Measurements from ENCODE around the gene GFI1.
"Not testable (repeated sequence)": the region's sequence is repeated elsewhere in the genome, so short reads cannot be mapped to it uniquely, and the experiment has no call there.

The GFI1 gene

GRCh38 chr1:92486251-92487077 is at the start of gene GFI1:
TSS of gene GFI1 (minus strand) at chr1:92486925. CDS start at chr1:92483487, 3,438 bp downstream.
- Mint-ChIP-seq H3K27ac (peak within 1 kb of the TSS; percentile 96), H3K4me1 (ENCODE audit: low read depth) (peaks cover 34% of the 10 kb centered on the region), H3K9me3 (ENCODE audit: low read depth) (no peaks in the 10 kb centered on the region), H3K36me3 (peaks cover 13% of the 10 kb centered on the region), H3K4me3 (peak within 1 kb of the TSS; percentile 98), H3K27me3 (no peaks in the 10 kb centered on the region)

- H3K9me3 Mint-ChIP-seq (ENCODE audit: low read depth); H3K27me3 Mint-ChIP-seq: not testable (repeated sequence)
- H3K27ac Mint-ChIP-seq = peak overlapping the region; percentile 99
- peaks cover 62% of the 10 kb centered on the region for H3K4me1 Mint-ChIP-seq (ENCODE audit: low read depth)
- H3K4me3 Mint-ChIP-seq = peak overlapping the region; percentile 4
- peaks cover 14% of the 10 kb centered on the region for H3K36me3 Mint-ChIP-seq
Measured at GRCh38 chr1:92532371-92532770, 45.6 kb upstream of the GFI1 start.

- H3K9me3 Mint-ChIP-seq (ENCODE audit: low read depth); H3K27me3 Mint-ChIP-seq: not testable (repeated sequence)
- Mint-ChIP-seq H3K4me3 (peak overlapping the region; percentile 4), H3K27ac (peak overlapping the region; percentile 99), H3K4me1 (ENCODE audit: low read depth) (peaks cover 59% of the 10 kb centered on the region), H3K36me3 (peaks cover 14% of the 10 kb centered on the region)
Measured at GRCh38 chr1:92531939-92532338, 45.2 kb upstream of the GFI1 start.

DNA sequence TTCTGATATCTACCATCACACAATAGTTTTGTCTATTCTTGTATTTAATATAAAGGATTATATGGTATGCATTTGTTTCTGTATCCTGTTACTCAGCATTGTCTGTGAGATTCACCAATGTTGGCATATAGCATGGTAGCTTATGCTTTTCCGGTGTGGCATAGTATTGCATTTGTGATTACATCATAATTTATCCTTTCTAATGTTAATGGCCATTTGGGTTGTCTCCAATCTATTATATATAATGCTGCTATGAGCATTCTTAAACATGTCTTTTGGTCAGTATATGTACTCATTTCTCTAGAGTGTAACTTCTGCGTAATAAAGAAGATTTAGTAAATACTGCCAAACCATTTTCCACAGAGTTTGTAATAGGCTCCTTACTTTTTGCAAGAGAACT is 40.9 kb upstream of the GFI1 start:
- H3K9me3 Mint-ChIP-seq (ENCODE audit: low read depth) = peaks cover 5% of the 10 kb centered on the region
- H3K27me3 Mint-ChIP-seq = no peaks in the 10 kb centered on the region
- peaks cover 21% of the 10 kb centered on the region for H3K4me1 Mint-ChIP-seq (ENCODE audit: low read depth)
- H3K4me3 Mint-ChIP-seq = no peak overlapping the region
- H3K36me3 Mint-ChIP-seq = peaks cover 6% of the 10 kb centered on the region
- no peak overlapping the region for H3K27ac Mint-ChIP-seq

DNA sequence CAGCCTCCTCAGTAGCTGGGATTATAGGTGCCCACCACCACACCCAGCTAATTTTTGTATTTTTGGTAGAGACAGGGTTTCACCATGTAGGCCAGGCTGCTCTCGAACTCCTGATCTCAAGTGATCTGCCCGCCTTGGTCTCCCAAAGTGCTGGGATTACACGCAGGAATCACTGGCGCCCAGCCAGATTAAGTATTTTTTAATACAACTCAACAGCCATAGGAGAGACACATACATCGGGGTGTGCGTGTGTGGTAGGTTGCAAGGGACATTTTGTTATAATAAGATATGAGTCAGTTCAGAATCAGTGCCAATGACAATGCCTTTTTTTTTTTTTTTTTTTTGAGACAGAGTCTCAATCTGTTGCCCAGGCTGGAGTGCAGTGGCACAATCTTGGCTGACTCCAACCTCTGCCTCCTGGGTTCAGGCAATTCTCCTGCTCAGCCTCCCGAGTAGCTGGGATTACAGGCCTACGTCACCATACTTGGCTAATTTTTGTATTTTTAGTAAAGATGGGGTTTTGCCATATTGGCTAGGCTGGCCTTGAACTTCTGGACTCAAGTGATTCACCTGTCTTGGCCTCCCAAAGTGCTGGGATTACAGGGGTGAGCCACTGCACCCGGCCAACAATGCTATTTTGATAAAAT is 38.3 kb upstream of the GFI1 start:
- not testable (repeated sequence) for H3K4me3 Mint-ChIP-seq; H3K9me3 Mint-ChIP-seq (ENCODE audit: low read depth); H3K4me1 Mint-ChIP-seq (ENCODE audit: low read depth); H3K27me3 Mint-ChIP-seq; H3K36me3 Mint-ChIP-seq; H3K27ac Mint-ChIP-seq

- Mint-ChIP-seq H3K4me3 (no peak overlapping the region), H3K36me3 (peaks cover 13% of the 10 kb centered on the region), H3K4me1 (ENCODE audit: low read depth) (peaks cover 12% of the 10 kb centered on the region), H3K9me3 (ENCODE audit: low read depth) (no peaks in the 10 kb centered on the region), H3K27ac (no peak overlapping the region), H3K27me3 (no peaks in the 10 kb centered on the region)
Measured at GRCh38 chr1:92519043-92519442, 32.3 kb upstream of the GFI1 start.

GRCh38 chr1:92516574-92516973 is 29.8 kb upstream of the GFI1 start:
- Mint-ChIP-seq H3K4me3 (no peak overlapping the region), H3K27ac (no peak overlapping the region), H3K9me3 (ENCODE audit: low read depth) (no peaks in the 10 kb centered on the region), H3K4me1 (ENCODE audit: low read depth) (peaks cover 12% of the 10 kb centered on the region), H3K27me3 (no peaks in the 10 kb centered on the region), H3K36me3 (peaks cover 16% of the 10 kb centered on the region)

DNA sequence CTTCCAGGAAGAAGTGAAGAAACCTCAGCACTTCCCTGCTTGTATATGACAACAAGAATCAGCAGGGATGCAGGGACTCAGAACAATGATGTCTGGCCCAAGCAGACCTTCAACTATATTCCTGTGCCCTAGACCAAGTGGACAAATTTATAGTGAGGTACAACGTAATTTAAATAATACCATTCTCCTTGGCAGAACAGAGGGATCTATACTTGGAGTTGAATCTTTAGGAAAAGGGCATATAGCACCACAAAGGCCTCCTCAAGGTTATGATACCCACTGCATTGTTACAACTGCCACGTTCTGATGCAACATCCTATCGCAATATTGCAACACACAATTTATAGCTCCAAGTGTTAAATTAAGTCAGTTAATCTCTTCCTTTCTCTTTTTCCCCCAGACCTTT is 29.1 kb upstream of the GFI1 start:
- Mint-ChIP-seq H3K4me1 (ENCODE audit: low read depth) (peaks cover 12% of the 10 kb centered on the region), H3K36me3 (peaks cover 16% of the 10 kb centered on the region), H3K4me3 (no peak overlapping the region), H3K9me3 (ENCODE audit: low read depth) (no peaks in the 10 kb centered on the region), H3K27me3 (no peaks in the 10 kb centered on the region), H3K27ac (no peak overlapping the region)

DNA sequence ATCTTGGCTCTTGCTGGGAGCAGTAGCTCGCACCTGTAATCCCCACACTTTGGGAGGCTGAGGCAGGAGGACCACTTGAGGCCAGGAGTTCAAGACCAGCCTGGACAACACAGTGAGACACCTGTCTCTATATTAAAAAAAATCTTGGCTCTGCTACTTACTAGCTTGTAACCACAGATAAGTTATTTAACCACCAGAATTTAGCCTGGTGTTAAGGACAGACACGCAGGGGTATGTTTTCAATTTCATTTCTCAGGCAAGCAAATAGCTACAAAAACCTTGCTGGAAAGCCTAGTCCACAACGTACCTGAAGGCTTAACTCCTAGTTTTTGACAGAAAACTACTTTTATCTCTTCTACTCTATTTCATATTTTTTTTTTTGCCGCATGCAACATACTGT is 24.8 kb upstream of the GFI1 start:
- H3K27me3 Mint-ChIP-seq = no peaks in the 10 kb centered on the region
- peaks cover 7% of the 10 kb centered on the region for H3K36me3 Mint-ChIP-seq
- H3K4me3 Mint-ChIP-seq = no peak overlapping the region
- no peaks in the 10 kb centered on the region for H3K9me3 Mint-ChIP-seq (ENCODE audit: low read depth)
- H3K4me1 Mint-ChIP-seq (ENCODE audit: low read depth) = peaks cover 4% of the 10 kb centered on the region
- H3K27ac Mint-ChIP-seq = no peak overlapping the region

DNA sequence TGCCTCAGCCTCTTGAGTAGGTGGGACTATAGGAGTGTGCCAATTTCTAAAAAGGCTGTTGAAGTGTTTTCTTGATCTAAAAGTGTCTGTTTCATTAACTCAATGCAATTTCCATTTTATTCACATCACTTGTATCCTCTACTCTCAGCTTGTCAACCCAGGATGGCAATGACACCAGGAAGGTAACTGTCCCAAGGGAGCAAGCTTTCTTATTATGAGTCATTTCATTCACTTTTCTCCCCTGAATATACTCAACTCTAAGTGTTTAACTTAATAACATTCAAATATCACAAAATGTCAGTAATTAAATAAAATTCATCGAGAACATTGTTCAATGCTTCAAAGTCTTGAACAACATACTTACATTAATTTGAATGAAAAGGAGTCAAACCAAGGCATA is 22.9 kb upstream of the GFI1 start:
- Mint-ChIP-seq H3K4me3 (no peak overlapping the region), H3K36me3 (peaks cover 3% of the 10 kb centered on the region), H3K4me1 (ENCODE audit: low read depth) (peaks cover 7% of the 10 kb centered on the region), H3K9me3 (ENCODE audit: low read depth) (no peaks in the 10 kb centered on the region), H3K27ac (no peak overlapping the region), H3K27me3 (no peaks in the 10 kb centered on the region)

- H3K36me3 Mint-ChIP-seq = no peaks in the 10 kb centered on the region
- no peak overlapping the region for H3K27ac Mint-ChIP-seq
- no peak overlapping the region for H3K4me3 Mint-ChIP-seq
- peaks cover 33% of the 10 kb centered on the region for H3K4me1 Mint-ChIP-seq (ENCODE audit: low read depth)
- H3K9me3 Mint-ChIP-seq (ENCODE audit: low read depth) = no peaks in the 10 kb centered on the region
- no peaks in the 10 kb centered on the region for H3K27me3 Mint-ChIP-seq
Measured at GRCh38 chr1:92505015-92505692, 18.4 kb upstream of the GFI1 start.

- H3K36me3 Mint-ChIP-seq = no peaks in the 10 kb centered on the region
- no peak overlapping the region for H3K4me3 Mint-ChIP-seq
- no peaks in the 10 kb centered on the region for H3K9me3 Mint-ChIP-seq (ENCODE audit: low read depth)
- H3K4me1 Mint-ChIP-seq (ENCODE audit: low read depth) = peaks cover 33% of the 10 kb centered on the region
- no peaks in the 10 kb centered on the region for H3K27me3 Mint-ChIP-seq
- no peak overlapping the region for H3K27ac Mint-ChIP-seq
Measured at GRCh38 chr1:92504291-92505014, 17.7 kb upstream of the GFI1 start.

DNA sequence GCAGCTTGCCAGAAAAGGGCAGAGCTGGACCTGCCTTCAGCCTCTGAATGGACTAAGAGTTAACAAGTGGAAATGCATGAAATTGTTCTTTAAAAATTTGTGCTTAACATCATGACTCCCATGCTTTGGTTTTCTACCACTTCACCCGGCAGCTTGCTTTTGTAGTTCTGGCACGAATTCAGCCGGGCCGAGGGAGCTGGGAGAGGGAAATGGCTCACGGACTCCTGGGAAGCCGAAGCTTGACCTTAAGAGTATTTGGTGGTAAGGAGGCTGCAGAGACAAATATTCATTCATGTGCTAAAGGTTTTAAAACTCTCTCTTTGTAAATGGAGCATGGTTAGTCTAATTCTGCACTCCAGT is 17.2 kb upstream of the GFI1 start:
- peaks cover 33% of the 10 kb centered on the region for H3K4me1 Mint-ChIP-seq (ENCODE audit: low read depth)
- H3K36me3 Mint-ChIP-seq = no peaks in the 10 kb centered on the region
- no peaks in the 10 kb centered on the region for H3K27me3 Mint-ChIP-seq
- no peak overlapping the region for H3K27ac Mint-ChIP-seq
- no peak overlapping the region for H3K4me3 Mint-ChIP-seq
- H3K9me3 Mint-ChIP-seq (ENCODE audit: low read depth) = no peaks in the 10 kb centered on the region

DNA sequence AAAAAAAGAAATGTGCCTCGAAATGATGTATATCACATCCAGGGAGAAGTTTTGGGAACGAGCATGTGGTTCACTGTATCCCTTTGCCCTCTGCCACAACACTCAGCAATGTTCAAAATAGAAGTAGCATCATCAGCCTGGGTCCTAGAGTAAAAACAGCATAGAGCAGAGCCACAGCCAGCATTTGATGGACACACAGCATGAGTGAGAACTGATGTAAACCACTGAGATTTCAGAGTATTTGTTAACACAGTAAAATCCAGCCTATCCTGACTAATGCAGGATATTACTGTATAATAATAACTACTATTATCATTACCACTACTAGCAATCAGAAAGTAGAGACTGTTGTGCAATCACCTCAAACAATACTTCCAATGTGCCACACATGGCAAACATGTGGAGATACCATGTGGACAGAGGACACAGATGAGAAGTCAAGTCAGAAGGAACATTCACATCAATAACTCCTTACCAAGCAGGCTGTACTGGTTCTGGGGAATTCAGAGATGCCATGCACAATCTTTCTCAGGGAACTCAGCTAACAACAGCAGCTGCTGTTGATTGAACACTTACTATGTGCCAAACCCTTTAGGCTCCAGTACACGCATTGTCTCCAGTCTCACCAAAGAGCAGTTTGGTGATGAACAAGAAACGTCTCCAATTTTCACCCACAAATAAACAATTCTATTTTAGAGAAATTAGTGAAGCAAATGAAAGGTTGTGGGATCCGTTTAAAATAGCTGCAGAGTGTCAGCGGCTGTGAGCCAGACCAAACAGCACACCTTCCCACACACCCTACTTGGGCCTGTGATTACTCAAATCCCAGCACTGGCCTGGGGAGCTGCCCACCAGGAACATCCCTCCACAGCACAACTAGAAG is 16.6 kb upstream of the GFI1 start:
- H3K9me3 Mint-ChIP-seq (ENCODE audit: low read depth) = no peaks in the 10 kb centered on the region
- H3K4me1 Mint-ChIP-seq (ENCODE audit: low read depth) = peaks cover 33% of the 10 kb centered on the region
- H3K27me3 Mint-ChIP-seq = no peaks in the 10 kb centered on the region
- no peak overlapping the region for H3K4me3 Mint-ChIP-seq
- H3K27ac Mint-ChIP-seq = peak overlapping the region; percentile 51
- no peaks in the 10 kb centered on the region for H3K36me3 Mint-ChIP-seq

Measured in activated naive CD8-positive, alpha-beta T cell (primary cell).